Hepatic stellate cell (primary cell): Measurements from ENCODE around the gene SIX6.
"Not testable (repeated sequence)": the region's sequence is repeated elsewhere in the genome, so short reads cannot be mapped to it uniquely, and the experiment has no call there.

Experiments
- DNase-seq: peaks from one replicate; pipeline ENCODE4 v3.0.0; 2011; ENCODE audit warnings: low spot score

Gene SIX6

DNA sequence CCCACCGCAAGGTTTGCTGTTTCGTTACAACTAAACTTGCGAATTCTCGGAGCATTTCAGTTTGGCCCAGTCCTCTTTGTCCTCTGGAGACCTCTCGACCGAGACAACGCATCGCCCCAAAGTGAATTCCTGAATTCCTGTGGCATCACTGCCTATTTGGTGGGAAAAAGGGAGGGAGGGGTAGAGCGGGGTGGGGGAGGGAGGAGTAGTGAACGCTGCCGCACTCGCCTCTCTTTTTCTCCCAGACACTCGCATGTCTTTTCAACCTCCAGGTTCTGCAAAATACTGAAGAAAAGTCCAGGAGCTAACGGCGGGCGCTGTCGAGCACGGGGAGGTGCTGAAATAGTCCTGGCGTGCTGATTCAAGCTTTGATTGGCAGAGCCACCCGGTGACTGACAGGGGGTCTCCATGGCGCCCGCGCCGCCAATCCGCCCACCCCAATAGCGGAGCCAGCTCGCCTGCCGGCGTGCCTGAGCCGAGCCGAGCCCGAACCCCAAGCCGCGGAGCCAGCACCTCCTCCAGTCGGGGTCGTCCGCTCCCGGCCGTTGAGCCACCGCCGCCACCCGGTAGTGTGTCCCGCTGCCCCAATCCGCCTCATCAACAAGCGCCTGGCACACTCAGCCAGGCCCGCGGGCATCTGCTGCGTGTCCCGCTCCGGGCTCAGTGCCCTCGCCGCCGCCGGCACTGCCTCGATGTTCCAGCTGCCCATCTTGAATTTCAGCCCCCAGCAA lies at the start of gene SIX6:
SIX6 (plus strand) TSS at position 440 of the 731 bp plus-strand sequence; CDS start at position 693, 253 bp downstream.
- no peak for DNase-seq

GRCh38 chr14:60480248-60480647 lies 28.7 kb upstream of the SIX6 start:
- DNase-seq, result not testable (repeated sequence)

DNA sequence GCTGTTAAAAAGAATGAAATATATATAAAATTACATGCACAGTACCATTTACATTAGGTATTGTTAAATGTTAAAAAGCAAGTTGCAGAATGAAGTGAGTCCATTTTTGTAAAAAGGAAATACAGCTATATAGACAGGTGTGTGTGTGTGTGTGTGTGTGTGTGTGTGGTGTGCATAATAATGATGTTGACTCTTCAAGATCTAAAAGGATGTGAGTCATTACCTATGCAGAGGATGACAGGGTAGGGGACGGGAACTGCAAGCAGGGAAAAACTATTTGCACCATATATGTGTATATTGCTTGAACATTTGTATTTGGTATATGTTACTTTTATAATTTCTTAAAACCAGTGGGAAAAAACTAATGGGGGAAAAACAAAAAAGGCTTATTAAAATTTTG lies 26.2 kb upstream of the SIX6 start:
- DNase-seq, result no peak

GRCh38 chr14:60485057-60485597 lies 23.8 kb upstream of the SIX6 start:
- DNase-seq, result no peak

DNA sequence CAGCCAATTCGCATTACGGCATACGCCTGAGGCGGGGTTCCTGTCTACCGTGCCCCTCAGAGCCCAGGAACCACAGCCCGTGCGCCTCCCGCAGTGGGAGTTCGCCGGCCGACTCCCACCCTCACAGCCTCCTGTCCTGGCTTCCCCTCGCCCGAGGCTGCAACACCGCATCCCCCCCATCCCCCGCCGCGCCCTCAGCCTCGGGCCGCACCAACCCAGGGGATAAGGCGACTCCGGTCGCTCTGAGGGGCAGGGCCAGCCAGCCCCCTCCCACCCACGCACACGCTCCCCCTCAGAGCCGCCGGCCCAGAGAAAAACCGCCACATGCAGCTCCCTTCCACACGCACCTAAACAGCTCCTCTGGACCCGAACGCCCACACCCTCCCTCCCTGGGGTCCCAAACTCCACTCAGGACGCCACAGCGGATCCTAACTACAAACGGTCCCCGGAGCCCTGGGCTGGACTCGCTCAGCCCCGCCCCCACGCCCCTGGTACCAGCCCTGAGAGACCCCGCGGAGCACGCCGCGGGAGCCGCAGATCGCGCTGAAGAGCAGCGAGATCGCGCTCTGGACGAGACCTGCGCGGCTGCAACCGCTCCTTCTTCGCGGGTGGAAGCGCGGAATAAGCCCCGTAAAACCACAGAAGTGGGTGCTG lies 23.2 kb upstream of the SIX6 start, which contains the start of gene C14orf39:
C14orf39 (minus strand) TSS at position 466 of the 654 bp plus-strand sequence. CDS start 985 bp downstream, outside the sequence.
- DNase-seq, result no peak

GRCh38 chr14:60487211-60487610 lies 21.7 kb upstream of the SIX6 start:
- DNase-seq, result no peak

- no peak for DNase-seq
Measured at GRCh38 chr14:60488175-60488574, 20.8 kb upstream of the SIX6 start.

- DNase-seq, result no peak
Measured at GRCh38 chr14:60490270-60490669, 18.7 kb upstream of the SIX6 start.

DNA sequence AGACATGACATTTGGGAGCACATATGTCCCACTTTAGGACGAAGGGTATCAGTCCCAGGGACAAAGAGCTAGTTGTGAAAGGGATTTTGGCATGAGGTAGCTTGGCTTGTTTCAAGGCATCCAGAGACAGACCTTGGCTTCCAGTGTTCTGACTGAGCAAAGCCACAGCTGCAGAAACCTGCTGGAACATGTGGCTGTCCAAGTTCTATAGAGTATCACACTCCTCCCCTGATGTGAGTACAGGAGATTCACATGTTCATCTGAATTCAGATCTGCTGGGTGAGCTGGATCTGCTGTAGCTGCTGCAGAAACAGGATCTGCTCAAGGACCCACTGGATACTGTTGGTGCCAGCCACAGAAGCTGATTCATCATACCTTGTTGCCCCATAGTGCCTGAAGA lies 13.0 kb upstream of the SIX6 start:
- no peak for DNase-seq

- DNase-seq, result no peak
Measured at GRCh38 chr14:60502541-60502940, 6.4 kb upstream of the SIX6 start.

- DNase-seq, result no peak
Measured at GRCh38 chr14:60505448-60505847, 3.5 kb upstream of the SIX6 start.

DNA sequence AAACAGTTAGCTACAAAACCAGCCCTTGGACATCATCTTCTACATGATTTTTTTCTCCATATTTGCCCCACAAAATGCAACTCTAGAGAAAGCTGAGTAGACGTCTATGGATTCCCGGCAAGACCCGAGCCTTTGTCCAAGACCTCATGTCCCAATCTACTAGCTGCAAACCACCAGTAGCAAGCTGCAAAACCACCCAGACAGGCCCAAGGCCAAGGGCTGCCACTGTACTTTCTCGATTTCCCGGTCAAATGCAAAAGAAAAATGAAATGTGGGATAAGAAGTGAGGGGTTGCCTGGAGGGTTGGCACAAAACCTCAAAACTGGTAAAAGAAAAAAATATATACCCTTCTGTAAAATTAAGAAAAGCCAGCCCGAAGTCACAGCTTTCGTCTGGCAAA lies 2.9 kb upstream of the SIX6 start:
- no peak for DNase-seq

DNA sequence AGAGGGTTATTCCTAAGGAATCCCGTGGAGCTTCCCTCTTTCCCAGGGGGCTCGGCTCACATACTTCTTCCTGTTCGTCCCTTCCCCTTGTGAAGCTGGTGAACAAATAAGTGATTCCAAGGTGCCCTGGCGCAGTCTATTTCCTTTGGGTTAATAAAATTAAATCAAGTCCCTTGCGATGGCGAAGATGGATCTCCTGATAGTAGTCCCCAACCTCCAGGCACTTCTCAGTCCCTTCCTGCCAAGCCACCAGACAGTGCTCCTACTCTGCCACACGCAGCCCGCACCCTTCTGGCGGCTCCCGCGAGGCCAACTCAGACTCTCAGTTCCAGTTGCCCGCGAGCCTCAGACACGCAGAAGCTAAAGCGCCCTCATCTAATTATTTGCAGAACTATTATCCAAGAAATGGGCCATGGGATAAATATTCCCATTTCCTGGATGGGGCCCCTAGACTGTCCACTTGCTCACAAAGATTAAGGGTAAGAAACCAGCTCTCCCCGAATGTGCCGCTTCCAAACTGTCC lies 2.4 kb upstream of the SIX6 start:
- no peak for DNase-seq

DNA sequence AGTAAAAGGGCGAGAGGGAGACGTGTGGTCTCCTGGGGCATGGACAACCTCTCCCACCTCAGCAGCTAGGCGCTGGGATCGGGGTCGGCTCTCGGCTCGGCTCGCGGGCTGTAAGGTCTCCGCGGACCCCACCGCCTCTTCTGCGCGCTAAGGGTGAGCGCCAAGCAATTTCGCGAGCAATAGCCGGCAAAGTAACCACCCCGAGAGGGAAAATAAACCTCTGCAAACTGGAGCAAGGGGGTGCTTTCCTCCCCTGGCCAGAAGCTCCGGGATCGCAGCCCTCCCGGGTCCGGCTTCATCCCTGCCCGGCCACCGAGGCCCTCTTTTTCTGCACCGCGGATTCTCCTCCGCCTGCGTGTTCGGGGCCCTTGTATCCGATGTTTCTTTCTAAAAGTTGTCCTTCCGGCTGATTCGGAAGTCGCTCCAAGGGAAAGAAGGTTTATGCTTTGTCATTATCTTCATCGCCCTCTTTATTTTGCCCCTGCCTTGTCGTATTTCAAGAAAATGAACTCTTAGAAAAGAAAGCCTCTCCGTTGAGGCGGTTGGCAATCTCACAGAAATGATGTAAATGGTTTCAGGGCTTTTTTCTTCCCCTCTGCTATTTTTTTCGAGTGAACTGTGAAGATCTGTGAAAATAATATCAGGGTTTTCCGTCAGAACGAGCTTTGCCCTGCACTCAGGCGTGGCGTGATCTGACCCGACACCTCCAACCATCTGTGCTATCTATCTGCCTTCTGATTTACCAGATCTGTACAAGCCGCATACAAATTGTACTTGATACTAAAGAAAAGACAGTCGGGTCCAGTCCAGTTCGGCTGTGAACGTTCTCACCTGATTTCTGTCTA lies 1.7 kb upstream of the SIX6 start:
- DNase-seq, result no peak

GRCh38 chr14:60508363-60508706 lies 611 bp upstream of the SIX6 start:
- no peak for DNase-seq

- no peak for DNase-seq
Measured at GRCh38 chr14:60509438-60510253, 700 bp downstream of the SIX6 start.

GRCh38 chr14:60510254-60510950 lies 1.5 kb downstream of the SIX6 start:
- DNase-seq, result no peak

DNA sequence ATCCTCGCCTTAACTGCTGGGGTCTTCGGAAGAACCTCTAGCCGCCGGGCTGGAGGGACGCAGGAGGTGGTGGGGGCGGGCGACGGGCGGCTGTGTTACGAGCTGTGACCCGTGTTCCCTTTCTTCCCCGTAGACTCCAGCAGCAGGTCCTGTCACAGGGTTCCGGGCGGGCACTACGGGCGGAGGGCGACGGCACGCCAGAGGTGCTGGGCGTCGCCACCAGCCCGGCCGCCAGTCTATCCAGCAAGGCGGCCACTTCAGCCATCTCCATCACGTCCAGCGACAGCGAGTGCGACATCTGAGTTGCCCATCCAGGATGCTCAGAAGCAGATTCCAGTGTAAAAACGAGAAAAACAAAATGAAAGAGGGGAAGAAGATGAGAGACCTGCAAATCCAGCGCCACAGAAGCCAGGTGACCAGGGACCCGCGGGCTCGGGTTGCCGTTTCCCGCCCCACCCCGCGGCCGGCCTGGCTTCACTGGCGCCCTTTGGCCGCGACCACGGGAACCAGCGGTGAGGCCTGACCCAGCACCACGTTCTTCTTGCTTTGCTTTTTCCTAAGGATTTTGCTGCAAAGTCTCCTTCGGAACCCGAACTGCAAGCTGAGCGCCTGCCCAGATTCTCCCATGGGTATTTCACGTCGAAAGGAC lies 2.1 kb downstream of the SIX6 start:
- DNase-seq, result no peak

GRCh38 chr14:60512126-60512525 lies 3.2 kb downstream of the SIX6 start:
- no peak for DNase-seq

- DNase-seq, result no peak
Measured at GRCh38 chr14:60512973-60513571, 4.1 kb downstream of the SIX6 start.
